OCI-LY1 (cell line): Measurements from ENCODE around the gene ATG9B.

Source experiments
- H2AFZ ChIP-seq: fragments of 200-600 bp; sonication (generic), shearing (Covaris generic); 2 replicates; pipeline ENCODE4 v1.6.0; 2014; ENCODE audit warnings: antibody characterized with exemption, mild to moderate bottlenecking, low read length
- H3F3A ChIP-seq: fragments of 200-600 bp; sonication (generic), shearing (Covaris generic); 2 replicates; pipeline ENCODE4 v1.6.0; 2014; ENCODE audit warnings: mild to moderate bottlenecking, antibody characterized with exemption, low read length, moderate library complexity; ENCODE audit not compliant: insufficient read depth
- H3K27ac ChIP-seq: fragments of 200-600 bp; sonication (generic); 2 replicates; pipeline ENCODE4 v1.5.1; 2014; ENCODE audit warnings: low read length, mixed run types, mild to moderate bottlenecking, low read depth; ENCODE audit not compliant: poor library complexity, severe bottlenecking
- H3K27me3 ChIP-seq: fragments of 200-600 bp; sonication (generic); 2 replicates; pipeline ENCODE4 v1.6.0; 2014; ENCODE audit warnings: antibody characterized with exemption, mild to moderate bottlenecking, low read length, moderate library complexity; ENCODE audit not compliant: insufficient read depth
- H3K36me3 ChIP-seq: fragments of 200-600 bp; sonication (generic); 2 replicates; pipeline ENCODE4 v1.6.1; 2014; ENCODE audit warnings: mild to moderate bottlenecking, antibody characterized with exemption, low read length, moderate library complexity, mixed read lengths; ENCODE audit not compliant: insufficient read depth
- H3K4me1 ChIP-seq: fragments of 200-600 bp; sonication (generic); 2 replicates; pipeline ENCODE4 v1.5.1; 2014; ENCODE audit warnings: mild to moderate bottlenecking, low read length, moderate library complexity; ENCODE audit not compliant: insufficient read depth, severe bottlenecking
- H3K4me2 ChIP-seq: fragments of 200-600 bp; sonication (generic), shearing (Covaris generic); 2 replicates; pipeline ENCODE4 v1.6.1; 2014; ENCODE audit warnings: low read length
- H3K4me3 ChIP-seq: fragments of 200-600 bp; sonication (generic); 2 replicates; pipeline ENCODE4 v1.5.1; 2014; ENCODE audit warnings: low read length, low read depth, mild to moderate bottlenecking, mixed read lengths; ENCODE audit not compliant: poor library complexity, severe bottlenecking
- H3K79me2 ChIP-seq: fragments of 200-600 bp; shearing (Covaris generic); 2 replicates; pipeline ENCODE4 v1.6.1; 2016; ENCODE audit warnings: mixed run types, low read length, mixed read lengths; ENCODE audit not compliant: insufficient read depth
- H3K9ac ChIP-seq: fragments of 200-600 bp; sonication (generic), shearing (Covaris generic); 2 replicates; pipeline ENCODE4 v1.6.1; 2014; ENCODE audit warnings: mild to moderate bottlenecking, low read length, mixed read lengths
- H3K9me2 ChIP-seq: fragments of 200-600 bp; sonication (generic), shearing (Covaris generic); 2 replicates; pipeline ENCODE4 v1.6.1; 2014; ENCODE audit warnings: low read depth, mild to moderate bottlenecking, low read length, mixed read lengths
- H3K9me3 ChIP-seq: fragments of 200-600 bp; shearing (Covaris generic); 2 replicates; pipeline ENCODE4 v1.6.1; 2014; ENCODE audit warnings: low read length, mixed read lengths
- H4K20me1 ChIP-seq: fragments of 200-600 bp; sonication (generic), shearing (Covaris generic); 2 replicates; pipeline ENCODE4 v1.6.0; 2016; ENCODE audit warnings: mild to moderate bottlenecking, low read length; ENCODE audit not compliant: insufficient read depth
- EZH2 ChIP-seq: fragments of 200-600 bp; sonication (generic), shearing (Covaris generic); IDR thresholded peaks from 2 replicates; pipeline ENCODE4 v1.8.0; 2017; ENCODE audit warnings: borderline replicate concordance, mixed run types, mild to moderate bottlenecking, antibody characterized with exemption, low read length, moderate library complexity, mixed read lengths
- TF ChIP-seq, protein P1 (sequence below): fragments of 200-600 bp; sonication (generic), shearing (Covaris generic); IDR thresholded peaks from 2 replicates; pipeline ENCODE4 v1.5.1; 2017; ENCODE audit warnings: mild to moderate bottlenecking, antibody characterized with exemption, low read length, moderate library complexity, mixed read lengths

The ATG9B gene

DNA sequence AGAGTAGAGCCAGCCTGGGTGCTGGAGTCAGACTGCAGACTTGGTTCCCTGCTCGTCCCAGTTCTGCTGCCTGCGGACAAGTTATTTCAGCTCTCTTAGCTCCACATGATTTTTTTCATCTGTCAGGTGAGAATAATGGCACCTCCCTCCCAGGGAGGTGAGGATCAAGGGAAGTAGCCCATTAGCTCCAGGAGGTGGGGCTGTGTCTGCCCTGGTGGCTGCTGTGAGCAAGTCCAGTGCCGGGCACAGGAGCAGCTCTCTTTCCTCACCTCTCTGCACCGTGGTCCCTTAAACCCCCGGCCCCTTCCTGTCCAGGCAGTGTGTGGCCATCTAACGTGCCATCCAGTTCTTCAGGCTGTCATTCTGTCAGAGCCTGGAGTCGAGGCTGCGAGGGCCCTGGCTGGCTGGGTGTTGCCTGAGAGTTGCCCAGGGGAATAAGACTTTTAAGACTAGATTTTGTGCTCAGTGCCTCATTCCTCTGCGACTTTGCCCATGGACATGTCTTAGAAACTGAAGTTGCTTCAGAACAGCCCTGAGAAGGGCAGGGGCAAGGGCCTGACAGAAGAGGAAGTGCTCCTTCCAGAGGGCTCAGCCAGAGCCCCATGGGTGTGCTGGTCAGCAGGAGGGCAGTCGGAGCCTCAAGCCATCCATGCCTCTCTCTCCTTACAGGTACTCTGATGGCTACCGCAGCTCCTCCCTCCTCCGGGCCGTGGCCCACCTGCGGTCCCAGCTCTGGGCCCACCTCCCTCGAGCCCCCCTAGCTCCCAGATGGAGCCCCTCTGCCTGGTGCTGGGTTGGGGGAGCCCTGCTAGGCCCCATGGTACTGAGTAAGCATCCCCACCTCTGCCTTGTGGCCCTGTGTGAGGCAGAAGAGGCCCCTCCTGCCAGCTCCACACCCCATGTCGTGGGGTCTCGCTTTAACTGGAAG is 8.9 kb upstream of the ATG9B start:
- Histone ChIP-seq H3K4me3 (no peak overlapping the region), H3K9me3 (no peaks in the 10 kb centered on the region), H4K20me1 (no peaks in the 10 kb centered on the region), H3K9ac (no peak overlapping the region), H3K36me3 (peaks cover 39% of the 10 kb centered on the region; the same call in 1 of the 2 replicates), H3F3A (no peaks in the 10 kb centered on the region), H2AFZ (no peak overlapping the region), H3K9me2 (no peaks in the 10 kb centered on the region), H3K27me3 (no peaks in the 10 kb centered on the region), H3K79me2 (no peaks in the 10 kb centered on the region), H3K4me1 (peaks cover 15% of the 10 kb centered on the region), H3K4me2 (no peak overlapping the region), H3K27ac (no peak overlapping the region)
- TF ChIP-seq, protein P1, sequence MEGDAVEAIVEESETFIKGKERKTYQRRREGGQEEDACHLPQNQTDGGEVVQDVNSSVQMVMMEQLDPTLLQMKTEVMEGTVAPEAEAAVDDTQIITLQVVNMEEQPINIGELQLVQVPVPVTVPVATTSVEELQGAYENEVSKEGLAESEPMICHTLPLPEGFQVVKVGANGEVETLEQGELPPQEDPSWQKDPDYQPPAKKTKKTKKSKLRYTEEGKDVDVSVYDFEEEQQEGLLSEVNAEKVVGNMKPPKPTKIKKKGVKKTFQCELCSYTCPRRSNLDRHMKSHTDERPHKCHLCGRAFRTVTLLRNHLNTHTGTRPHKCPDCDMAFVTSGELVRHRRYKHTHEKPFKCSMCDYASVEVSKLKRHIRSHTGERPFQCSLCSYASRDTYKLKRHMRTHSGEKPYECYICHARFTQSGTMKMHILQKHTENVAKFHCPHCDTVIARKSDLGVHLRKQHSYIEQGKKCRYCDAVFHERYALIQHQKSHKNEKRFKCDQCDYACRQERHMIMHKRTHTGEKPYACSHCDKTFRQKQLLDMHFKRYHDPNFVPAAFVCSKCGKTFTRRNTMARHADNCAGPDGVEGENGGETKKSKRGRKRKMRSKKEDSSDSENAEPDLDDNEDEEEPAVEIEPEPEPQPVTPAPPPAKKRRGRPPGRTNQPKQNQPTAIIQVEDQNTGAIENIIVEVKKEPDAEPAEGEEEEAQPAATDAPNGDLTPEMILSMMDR: no peak
- TF ChIP-seq EZH2: no peak

GRCh38 chr7:151031011-151031410 is 6.7 kb upstream of the ATG9B start:
- no peaks in the 10 kb centered on the region for H3K9me3 ChIP-seq
- peaks cover 24% of the 10 kb centered on the region for H3K4me1 ChIP-seq
- no peaks in the 10 kb centered on the region for H4K20me1 ChIP-seq
- TF ChIP-seq, protein P1: no peak
- no peak for TF ChIP-seq EZH2
- no peaks in the 10 kb centered on the region for H3K79me2 ChIP-seq
- no peak overlapping the region for H3K9ac ChIP-seq
- H2AFZ ChIP-seq: no peak overlapping the region
- H3K9me2 ChIP-seq: no peaks in the 10 kb centered on the region
- peaks cover 21% of the 10 kb centered on the region; the same call in 1 of the 2 replicates for H3K36me3 ChIP-seq
- H3K27ac ChIP-seq: no peak overlapping the region
- H3F3A ChIP-seq: no peaks in the 10 kb centered on the region
- H3K4me2 ChIP-seq: no peak overlapping the region
- H3K27me3 ChIP-seq: no peaks in the 10 kb centered on the region
- H3K4me3 ChIP-seq: no peak overlapping the region

- Histone ChIP-seq H3K36me3 (0 out of 2 replicates have a peak, but pooled peaks cover 3% of the 10 kb centered on the region), H3K4me2 (peak overlapping the region; percentile 66), H3K4me3 (peak overlapping the region; percentile 73), H3K27ac (no peak overlapping the region), H3K9me2 (no peaks in the 10 kb centered on the region), H3K9ac (peak overlapping the region; percentile 71), H3K27me3 (no peaks in the 10 kb centered on the region), H3K9me3 (no peaks in the 10 kb centered on the region), H3K4me1 (peaks cover 24% of the 10 kb centered on the region), H3K79me2 (no peaks in the 10 kb centered on the region), H2AFZ (no peak overlapping the region), H4K20me1 (no peaks in the 10 kb centered on the region), H3F3A (no peaks in the 10 kb centered on the region)
- TF ChIP-seq EZH2: no peak
- TF ChIP-seq, protein P1: no peak
Observed at GRCh38 chr7:151028948-151029501, 4.7 kb upstream of the ATG9B start.
